SK-MEL-5 (cell line): ENCODE results near the gene ABCC4. TPM values are rescaled to one million over a fixed set of nuclear protein-coding genes. Genes with fewer than 3 reads are reported as not detected.

Experiments
- DNase-seq: peaks from one replicate; pipeline ENCODE4 v3.0.0-alpha.2; 2016; ENCODE audit warnings: low read depth, low spot score
- in situ Hi-C: cut with HindIII; loops from 2 replicates; pipeline ENCODE4 v1.10.0; 2016; ENCODE audit warnings: low sequenced_read_pairs, high pct_unique_total_duplicates, low pct_unique_long_range_greater_than_20kb
- total RNA-seq: library from RNA; depleted of rRNA; stranded (reverse); fragments of >200 nt; shearing (Covaris generic); gene quantifications from 2 replicates; pipeline ENCODE4 v1.2.3, GENCODE V29; 2014

ABCC4 gene
- total RNA-seq, 1 experiment from 2014 or later, result 95.1 TPM

- in situ Hi-C loops, result no loop called here
- DNase-seq, result peak; percentile 52
Observed at GRCh38 chr13:95267662-95268342, 33.4 kb downstream of the ABCC4 start.

- no peak for DNase-seq
- in situ Hi-C loops, result no loop called here
Observed at GRCh38 chr13:95264225-95264624, 37.0 kb downstream of the ABCC4 start.

- in situ Hi-C loops, result no loop called here
- DNase-seq, result no peak
Observed at GRCh38 chr13:95262837-95263384, 38.3 kb downstream of the ABCC4 start.

GRCh38 chr13:95261956-95262355, 39.3 kb downstream of the ABCC4 start:
- no peak for DNase-seq
- in situ Hi-C loops, result no loop called here

- in situ Hi-C loops, result no loop called here
- DNase-seq, result no peak
Observed at GRCh38 chr13:95260031-95260525, 41.2 kb downstream of the ABCC4 start.

- DNase-seq, result no peak
- in situ Hi-C loops, result no loop called here
Observed at GRCh38 chr13:95258619-95259194, 42.5 kb downstream of the ABCC4 start.

- no peak for DNase-seq
- in situ Hi-C loops, result no loop called here
Observed at GRCh38 chr13:95258098-95258497, 43.2 kb downstream of the ABCC4 start.

- in situ Hi-C loops, result no loop called here
Observed at GRCh38 chr13:95256091-95256490, 45.2 kb downstream of the ABCC4 start.

GRCh38 chr13:95255072-95255732, 46.0 kb downstream of the ABCC4 start:
- no peak for DNase-seq
- in situ Hi-C loops, result no loop called here

More at GRCh38 chr13:95256091-95256490, 45.2 kb downstream of the ABCC4 start:
- DNase-seq, result no peak

- no peak for DNase-seq
- in situ Hi-C loops, result no loop called here
Observed at GRCh38 chr13:95254339-95254738, 46.9 kb downstream of the ABCC4 start.

GRCh38 chr13:95253033-95253432, 48.2 kb downstream of the ABCC4 start:
- in situ Hi-C loops, result no loop called here
- DNase-seq, result no peak

- DNase-seq, result no peak
- in situ Hi-C loops, result no loop called here
Observed at GRCh38 chr13:95251641-95252040, 49.6 kb downstream of the ABCC4 start.

GRCh38 chr13:95250961-95251360, 50.3 kb downstream of the ABCC4 start:
- in situ Hi-C loops, result no loop called here
- no peak for DNase-seq

- DNase-seq, result no peak
- in situ Hi-C loops, result no loop called here
Observed at GRCh38 chr13:95248953-95249352, 52.3 kb downstream of the ABCC4 start.

GRCh38 chr13:95247852-95248251, 53.4 kb downstream of the ABCC4 start:
- in situ Hi-C loops, result no loop called here
- no peak for DNase-seq

GRCh38 chr13:95247171-95247570, 54.1 kb downstream of the ABCC4 start:
- in situ Hi-C loops, result no loop called here
- DNase-seq, result no peak

GRCh38 chr13:95246292-95247082, 54.8 kb downstream of the ABCC4 start:
- in situ Hi-C loops, result no loop called here
- DNase-seq, result no peak

- DNase-seq, result no peak
Observed at GRCh38 chr13:95245071-95245470, 56.2 kb downstream of the ABCC4 start.

More at GRCh38 chr13:95245071-95245470, 56.2 kb downstream of the ABCC4 start:
- in situ Hi-C loops, result no loop called here
